Germinal center (tissue), 1 donor: Measurements from ENCODE around the gene WEE1.
"Not testable (repeated sequence)": the region's sequence is repeated elsewhere in the genome, so short reads cannot be mapped to it uniquely, and the experiment has no call there.

ENCODE experiments used
- DNase-seq: peaks from one replicate; pipeline ENCODE4 v3.0.0; 2012; ENCODE audit warnings: mixed read lengths, low spot score

The WEE1 gene

GRCh38 chr11:9623053-9623452 is 49.6 kb downstream of the WEE1 start:
- not testable (repeated sequence) for DNase-seq

GRCh38 chr11:9624448-9624847 is 51.0 kb downstream of the WEE1 start:
- DNase-seq, result no peak

GRCh38 chr11:9625162-9625561 is 51.7 kb downstream of the WEE1 start:
- DNase-seq, result no peak

GRCh38 chr11:9625728-9626127 is 52.3 kb downstream of the WEE1 start:
- no peak for DNase-seq

- no peak for DNase-seq
These were observed 53.3 kb downstream of the WEE1 start for GRCh38 chr11:9626496-9627394.

- no peak for DNase-seq
These were observed 55.6 kb downstream of the WEE1 start for GRCh38 chr11:9629064-9629463.

GRCh38 chr11:9633679-9634078 is 60.2 kb downstream of the WEE1 start:
- DNase-seq, result no peak

- no peak for DNase-seq
These were observed 63.2 kb downstream of the WEE1 start for GRCh38 chr11:9636691-9637090.

GRCh38 chr11:9639099-9639498 is 65.6 kb downstream of the WEE1 start:
- no peak for DNase-seq
